Activated T-helper 9 cell treated with anti-CD3 and anti-CD28 coated beads, Interleukin-2, amount 50 U/mL, for 16 hours (primary cell): Measurements from ENCODE around the gene CCDC68.

Experiments used
- DNase-seq: peaks from one replicate; pipeline ENCODE4 v3.0.0-alpha.2; 2020; ENCODE audit warnings: low read depth

Gene CCDC68

DNA sequence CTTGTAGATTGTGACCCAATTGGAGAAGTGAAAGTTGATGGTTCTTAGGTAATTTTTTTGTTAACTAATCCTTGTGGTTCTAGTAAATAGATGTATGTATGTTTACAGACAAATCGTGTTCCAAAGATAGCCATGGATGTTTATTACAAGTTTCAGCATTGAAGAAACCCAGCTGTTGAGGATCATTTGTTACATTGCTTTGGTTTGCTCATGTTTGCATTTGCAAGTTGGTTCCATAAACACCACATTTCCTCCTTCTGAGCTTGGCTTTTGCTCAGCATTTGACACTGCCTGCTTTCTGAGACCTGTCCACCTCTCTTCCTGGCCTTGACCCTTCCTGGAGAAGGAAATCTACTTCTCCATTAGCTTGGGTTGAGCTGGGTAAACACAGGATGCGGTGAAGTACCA lies 1.8 kb upstream of the CCDC68 start:
- DNase-seq: no peak

- no peak for DNase-seq
Observed at GRCh38 chr18:54960197-54960596, 936 bp upstream of the CCDC68 start.

DNA sequence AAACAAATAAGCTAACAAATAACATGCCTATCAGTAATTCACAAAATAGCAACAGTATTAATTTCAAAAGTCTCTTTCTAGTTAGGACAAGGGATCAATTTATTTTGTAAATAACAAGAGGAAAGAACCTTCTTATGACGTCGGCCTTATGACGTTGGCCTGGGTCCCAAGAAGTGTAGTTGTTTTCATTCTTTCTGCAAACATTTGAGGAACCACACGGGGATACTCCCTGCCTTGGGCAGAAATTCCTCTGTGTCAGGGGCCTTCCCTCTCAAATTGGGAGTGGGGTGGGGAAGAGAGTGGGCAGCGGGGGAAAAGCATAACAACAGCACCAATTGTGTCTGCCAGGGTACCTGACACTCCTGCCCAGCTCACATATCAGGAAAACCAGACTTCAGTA lies 1.3 kb downstream of the CCDC68 start:
- no peak for DNase-seq

GRCh38 chr18:54957296-54957832 lies 1.9 kb downstream of the CCDC68 start:
- no peak for DNase-seq

GRCh38 chr18:54956506-54956905 lies 2.8 kb downstream of the CCDC68 start:
- no peak for DNase-seq

DNA sequence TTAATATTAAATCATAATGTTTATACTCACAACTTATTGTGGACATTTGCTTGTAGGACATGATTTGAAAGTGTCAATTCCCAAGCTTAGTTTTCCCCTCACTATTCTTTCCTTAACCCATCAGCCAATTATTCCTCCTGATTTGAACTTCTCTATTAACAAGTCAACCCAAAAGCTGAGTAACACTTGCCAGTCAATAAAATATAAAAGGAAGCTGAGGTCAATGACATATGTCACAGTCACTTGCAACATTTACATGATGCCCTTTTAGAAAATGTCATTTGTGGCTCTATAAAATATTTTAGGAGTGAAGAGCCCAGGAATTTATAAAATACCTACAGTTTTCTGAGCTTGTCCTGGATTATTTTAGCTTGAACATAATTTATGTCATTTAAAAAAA lies 7.2 kb downstream of the CCDC68 start:
- no peak for DNase-seq

DNA sequence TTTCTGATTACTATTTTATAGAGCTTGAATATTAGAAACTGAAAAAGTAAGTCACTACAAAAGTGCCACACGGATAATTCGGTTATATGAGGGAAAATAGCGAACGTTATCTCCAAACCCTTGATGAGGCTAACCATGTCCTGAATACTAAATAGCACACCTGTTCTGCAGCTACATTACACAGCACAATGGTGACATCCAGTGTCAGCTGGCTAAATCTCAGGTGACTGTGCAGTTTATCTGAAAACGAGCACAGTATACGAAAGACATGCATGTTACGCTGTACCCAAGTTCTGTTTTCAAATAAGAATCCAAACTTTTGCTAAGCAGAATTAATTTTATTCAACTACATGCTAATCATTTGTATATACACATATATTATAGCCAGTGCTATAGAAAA lies 9.0 kb downstream of the CCDC68 start:
- no peak for DNase-seq

DNA sequence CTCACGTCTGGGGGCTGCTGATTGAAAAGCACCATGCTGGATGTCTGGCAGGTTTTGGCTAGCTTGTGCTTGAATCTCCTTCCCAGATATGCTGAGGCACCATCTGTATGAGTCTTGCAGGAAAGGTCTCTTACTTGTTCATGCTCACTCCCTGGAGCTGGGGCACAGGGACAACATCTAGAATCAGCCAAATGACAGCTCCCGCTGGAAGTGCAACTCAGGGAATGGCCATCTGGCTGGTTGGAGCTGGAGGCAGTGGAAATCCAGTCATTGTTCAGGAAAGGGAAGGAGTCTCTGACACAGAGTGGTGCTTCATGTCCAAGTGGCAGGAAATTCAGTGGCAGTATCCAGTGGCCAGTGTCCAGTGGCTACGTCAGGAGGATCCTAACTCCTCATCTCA lies 9.7 kb downstream of the CCDC68 start:
- DNase-seq: no peak

GRCh38 chr18:54948350-54948837 lies 10.9 kb downstream of the CCDC68 start:
- DNase-seq: no peak

- no peak for DNase-seq
Observed at GRCh38 chr18:54947091-54947490, 12.2 kb downstream of the CCDC68 start.

DNA sequence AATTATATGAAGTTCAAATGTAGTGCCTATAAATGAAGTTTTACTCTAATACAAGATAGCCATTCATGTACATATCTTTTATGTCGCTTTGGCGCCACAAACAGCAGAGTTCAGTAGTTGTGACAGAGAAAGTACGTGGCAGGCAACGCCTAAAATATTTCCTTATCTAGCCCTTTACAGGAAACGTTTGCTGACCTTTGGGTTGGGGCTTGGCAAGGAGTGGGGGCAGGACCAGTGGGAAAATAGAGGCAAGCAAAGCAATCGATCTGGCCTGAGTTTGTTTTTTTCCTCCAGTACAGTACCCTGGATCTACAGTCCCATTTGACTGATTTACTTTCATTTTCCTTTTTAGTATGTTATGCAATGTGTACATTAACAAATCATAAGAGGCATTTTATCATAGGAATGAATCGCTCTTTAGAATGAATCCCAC lies 13.1 kb downstream of the CCDC68 start:
- no peak for DNase-seq

GRCh38 chr18:54945576-54946125 lies 13.6 kb downstream of the CCDC68 start:
- DNase-seq: no peak

DNA sequence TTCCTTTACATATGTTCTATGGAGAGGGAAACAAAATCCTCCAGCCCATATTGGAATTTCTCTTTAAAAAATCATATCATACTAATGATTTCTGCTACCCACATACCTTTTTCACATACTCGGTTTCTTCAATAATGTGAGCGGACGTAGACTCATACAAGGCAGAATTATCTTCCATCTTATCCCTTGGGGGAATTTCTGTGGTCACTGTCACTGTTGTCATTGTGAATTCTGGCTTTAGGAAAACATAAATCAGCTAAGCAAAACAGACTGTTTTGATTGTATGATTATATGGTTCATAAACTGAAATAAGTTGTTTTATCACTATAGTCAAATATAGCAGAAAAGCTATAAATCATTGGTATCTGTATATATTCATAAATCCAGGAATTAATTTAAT lies 16.7 kb downstream of the CCDC68 start:
- no peak for DNase-seq

GRCh38 chr18:54942144-54942543 lies 17.1 kb downstream of the CCDC68 start:
- DNase-seq: no peak

- DNase-seq: no peak
Observed at GRCh38 chr18:54939361-54939917, 19.8 kb downstream of the CCDC68 start.

DNA sequence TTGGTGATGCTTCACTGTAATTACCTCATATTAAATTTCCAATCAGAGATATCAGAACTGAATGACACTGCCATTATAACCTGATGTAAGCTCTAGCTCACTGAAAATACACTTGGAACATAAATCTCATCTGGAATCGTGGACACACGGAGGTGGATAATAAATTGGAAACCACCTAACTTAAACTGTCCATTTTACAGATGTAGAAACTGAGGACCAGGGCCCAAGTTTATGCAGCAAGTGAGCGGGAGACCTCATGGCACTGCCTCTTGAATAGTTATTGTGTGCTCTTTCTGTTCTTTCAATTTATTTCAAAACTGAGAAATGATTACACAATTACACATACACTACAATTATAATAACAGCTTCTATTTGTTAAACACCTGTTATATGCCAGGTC lies 20.8 kb downstream of the CCDC68 start:
- DNase-seq: no peak

GRCh38 chr18:54932472-54932871 lies 26.8 kb downstream of the CCDC68 start:
- no peak for DNase-seq

- DNase-seq: no peak
Observed at GRCh38 chr18:54931152-54931551, 28.1 kb downstream of the CCDC68 start.

DNA sequence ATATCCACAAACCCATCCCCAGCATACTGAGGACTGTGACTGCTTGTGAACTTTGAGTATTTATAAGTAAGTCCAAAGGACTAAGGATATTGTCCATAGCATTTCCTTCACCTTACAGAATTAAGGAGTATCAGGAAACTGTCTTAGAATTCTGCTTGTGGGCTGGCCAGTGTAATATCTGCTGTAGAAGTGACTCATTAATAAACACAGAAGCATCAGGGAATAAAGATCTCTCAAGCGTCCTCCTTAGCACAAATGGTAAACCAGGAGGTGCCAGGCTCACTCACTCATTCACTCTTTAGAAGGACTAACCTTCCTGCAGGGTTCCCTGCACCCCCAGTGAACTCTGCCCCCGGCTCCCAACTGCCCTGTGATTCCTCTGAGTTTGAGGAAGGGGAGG lies 31.0 kb downstream of the CCDC68 start:
- DNase-seq: no peak

GRCh38 chr18:54926593-54927325 lies 32.5 kb downstream of the CCDC68 start:
- no peak for DNase-seq

- DNase-seq: no peak
Observed at GRCh38 chr18:54924948-54925347, 34.3 kb downstream of the CCDC68 start.

GRCh38 chr18:54923339-54923956 lies 35.8 kb downstream of the CCDC68 start:
- no peak for DNase-seq

DNA sequence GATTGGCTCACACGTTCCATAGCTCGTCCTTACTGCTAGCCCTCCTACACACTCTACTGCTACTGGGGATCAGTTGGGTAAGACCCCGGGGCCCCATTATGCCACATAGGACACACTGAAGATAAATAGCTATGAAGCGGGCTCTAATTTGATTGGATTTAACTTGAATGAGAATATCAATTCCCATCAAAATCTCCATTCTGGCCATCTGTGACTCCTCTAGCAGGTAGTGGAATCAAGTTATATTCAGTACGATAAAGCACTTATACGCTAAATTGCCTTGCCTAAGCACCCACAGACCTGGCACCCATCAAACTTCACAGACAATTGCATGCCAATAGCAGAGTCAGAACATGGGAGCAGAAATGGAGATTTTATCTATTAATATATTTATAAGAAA lies 39.8 kb downstream of the CCDC68 start:
- DNase-seq: no peak
